ENCODE data around the gene RANGRF.

- TF ChIP-seq CTCF (IDR thresholded peaks at IDR 0.05), result no peak
- no peak for TF ChIP-seq POLR2AphosphoS5 (IDR thresholded peaks at IDR 0.05)
- TF ChIP-seq EP300 (IDR thresholded peaks at IDR 0.05), result no peak
Observed at GRCh38 chr17:8315764-8316217, 27.3 kb downstream of the RANGRF start.
